Left forelimb (tissue), 1 donor: ENCODE data around the gene ABHD3.
A peak's percentile ranks its signal among the peaks of the same experiment; 100 is the strongest.
"Not testable (repeated sequence)": the region's sequence is repeated elsewhere in the genome, so short reads cannot be mapped to it uniquely, and the experiment has no call there.

Experiments used
- DNase-seq: peaks from one replicate; pipeline ENCODE4 v3.0.0-alpha.2; 2018; ENCODE audit warnings: low spot score

ABHD3 gene

DNA sequence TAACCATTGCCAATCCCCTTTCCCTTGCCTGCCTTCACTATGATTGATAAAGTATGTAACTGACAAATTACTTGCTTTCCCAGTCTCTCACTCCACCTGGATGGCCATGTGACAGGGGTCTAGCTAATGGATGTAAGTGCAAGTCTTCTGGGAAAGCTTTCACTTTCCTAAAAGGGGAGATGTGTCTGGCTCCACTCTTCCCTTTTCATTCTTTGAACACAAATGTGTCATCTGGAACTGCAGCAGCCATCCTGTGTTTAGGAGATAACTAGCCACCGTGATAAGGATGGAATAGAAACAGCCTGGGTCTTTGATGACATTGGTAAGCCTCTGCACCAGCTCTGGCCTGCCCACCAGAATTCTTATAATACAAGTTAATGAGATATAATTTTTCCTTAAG lies 54.3 kb downstream of the ABHD3 start:
- no peak for DNase-seq

DNA sequence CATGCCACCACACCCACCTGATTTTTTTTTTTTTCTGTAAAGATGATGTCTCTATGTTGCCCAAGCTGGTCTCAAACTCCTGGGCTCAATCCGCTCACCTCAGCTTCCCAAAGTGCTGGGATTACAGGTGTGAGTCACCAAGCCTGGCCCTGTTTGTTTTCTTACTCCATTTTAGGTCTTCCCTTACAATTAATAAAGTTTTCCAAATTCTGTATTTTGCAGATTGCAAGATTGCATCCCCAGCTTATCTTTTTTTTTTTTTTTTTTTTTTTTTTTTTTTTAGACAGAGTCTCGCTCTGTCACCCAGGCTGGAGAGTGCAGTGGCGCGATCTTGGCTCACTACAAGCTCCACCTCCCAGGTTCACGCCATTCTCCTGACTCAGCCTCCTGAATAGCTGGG lies 64.2 kb downstream of the ABHD3 start:
- not testable (repeated sequence) for DNase-seq

DNA sequence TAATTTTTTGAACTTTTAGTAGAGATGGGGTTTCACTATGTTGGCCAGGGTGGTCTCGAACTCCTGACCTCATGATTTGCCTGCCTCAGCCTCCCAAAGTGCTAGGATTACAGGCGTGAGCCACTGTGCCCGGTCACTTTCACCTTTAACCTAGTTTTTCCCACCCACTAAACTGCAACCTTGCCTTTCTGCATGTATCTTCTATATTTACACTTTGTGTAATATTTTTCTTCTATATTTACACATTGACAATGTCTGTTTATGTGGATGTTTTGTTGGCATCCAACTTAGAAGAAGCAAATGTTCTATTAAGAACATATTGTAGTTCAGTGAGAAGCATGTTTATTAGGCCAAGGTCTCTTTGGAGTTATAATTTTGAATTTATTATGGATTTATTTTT lies 65.8 kb downstream of the ABHD3 start:
- no peak for DNase-seq

DNA sequence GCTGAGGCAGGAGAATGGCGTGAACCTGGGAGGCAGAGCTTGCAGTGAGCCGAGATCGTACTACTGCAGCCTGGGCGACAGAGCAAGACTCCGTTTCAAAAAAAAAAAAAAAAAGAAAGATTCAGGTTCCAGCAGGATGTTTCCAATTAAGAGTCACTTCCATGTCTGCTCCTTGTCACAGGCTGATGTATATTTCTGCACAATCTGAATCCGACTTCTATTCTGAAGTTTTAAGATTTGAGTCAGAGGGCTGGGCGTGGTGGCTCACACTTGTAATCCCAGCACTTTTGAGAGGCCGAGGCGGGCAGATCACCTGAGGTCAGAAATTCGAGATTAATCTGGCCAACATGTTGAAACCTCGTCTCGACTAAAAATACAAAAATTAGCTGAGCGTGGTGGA lies 67.8 kb downstream of the ABHD3 start:
- DNase-seq = no peak

DNA sequence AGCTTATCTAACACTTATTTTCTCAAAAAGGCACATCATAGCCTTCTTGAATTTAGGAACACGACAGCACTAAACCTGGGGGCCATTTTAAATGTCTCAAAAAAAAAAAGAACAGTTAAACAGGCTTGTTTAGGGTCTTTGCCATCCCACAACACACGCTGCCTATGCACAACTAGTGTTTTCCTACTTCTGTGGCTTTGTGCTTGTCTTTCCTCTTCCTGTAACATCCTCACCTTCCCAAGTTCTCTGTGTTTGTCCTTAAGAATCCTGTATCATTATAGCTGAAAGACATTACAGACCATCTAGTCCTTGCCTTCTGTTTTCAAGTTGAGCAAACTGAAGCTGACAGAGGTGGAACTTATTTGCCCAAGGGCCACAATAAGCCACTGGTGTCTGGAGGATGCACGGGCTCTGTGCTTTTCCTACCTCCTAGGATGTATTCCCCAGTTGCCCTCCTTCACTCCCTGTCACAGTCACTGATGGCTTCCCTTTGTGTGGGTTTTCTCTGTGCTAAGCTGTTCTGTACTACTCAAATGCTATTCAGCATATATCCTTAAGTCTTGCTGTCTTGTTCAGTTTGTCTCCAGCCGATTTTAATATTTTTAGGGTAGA lies 69.9 kb downstream of the ABHD3 start:
- DNase-seq = no peak

DNA sequence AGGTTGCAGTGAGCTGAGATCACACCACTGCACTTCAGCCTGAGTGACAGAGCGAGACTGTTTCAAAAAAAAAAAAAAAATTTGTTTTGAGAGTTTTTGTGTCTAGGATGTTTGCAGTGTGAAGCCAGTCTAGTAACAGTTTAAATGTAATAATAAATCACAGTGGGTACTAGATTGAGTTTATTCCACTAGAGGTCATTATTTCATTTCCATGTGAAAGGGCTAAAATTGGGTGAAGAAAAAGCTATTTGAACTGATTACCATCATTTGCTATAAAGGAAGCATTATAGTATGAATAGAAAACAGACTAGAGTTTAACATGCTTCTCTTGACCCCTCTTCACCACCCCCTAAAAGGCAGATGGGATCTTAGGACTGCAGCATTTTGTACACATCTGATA lies 72.2 kb downstream of the ABHD3 start:
- no peak for DNase-seq

DNA sequence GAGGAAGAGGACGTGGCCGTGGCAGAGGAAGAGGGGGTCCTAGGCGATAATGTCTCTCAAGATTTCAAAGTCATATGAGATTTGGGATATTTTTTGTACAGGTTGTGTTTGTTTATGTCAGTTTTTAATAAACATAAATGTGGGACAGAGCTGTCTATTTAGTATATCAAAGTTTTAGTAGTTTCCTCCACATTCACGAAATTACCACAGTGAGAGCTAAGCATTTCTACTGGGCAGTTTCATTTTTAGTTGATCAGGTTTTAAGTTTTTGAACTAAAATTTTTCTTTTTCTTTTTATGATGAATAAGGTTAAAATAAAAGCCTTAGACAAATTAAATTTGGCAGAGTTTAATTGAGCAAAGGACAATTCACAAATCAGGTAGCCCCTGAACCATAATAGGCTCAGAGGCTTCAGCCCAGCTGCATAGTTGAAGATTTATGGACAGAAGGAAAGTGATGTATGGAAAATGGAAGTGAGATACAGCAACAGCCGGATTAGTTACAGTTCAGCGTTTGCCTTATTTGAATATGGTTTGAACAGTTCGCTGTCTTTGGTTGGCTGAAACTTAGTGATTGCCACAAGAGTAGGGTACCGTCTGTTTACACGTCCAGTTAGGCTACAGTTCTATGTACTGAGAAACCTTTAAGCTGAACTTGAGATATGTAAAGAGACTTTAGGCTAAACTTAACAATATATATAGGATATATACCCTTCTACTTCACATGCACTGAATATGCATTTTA lies 75.3 kb downstream of the ABHD3 start:
- no peak for DNase-seq

DNA sequence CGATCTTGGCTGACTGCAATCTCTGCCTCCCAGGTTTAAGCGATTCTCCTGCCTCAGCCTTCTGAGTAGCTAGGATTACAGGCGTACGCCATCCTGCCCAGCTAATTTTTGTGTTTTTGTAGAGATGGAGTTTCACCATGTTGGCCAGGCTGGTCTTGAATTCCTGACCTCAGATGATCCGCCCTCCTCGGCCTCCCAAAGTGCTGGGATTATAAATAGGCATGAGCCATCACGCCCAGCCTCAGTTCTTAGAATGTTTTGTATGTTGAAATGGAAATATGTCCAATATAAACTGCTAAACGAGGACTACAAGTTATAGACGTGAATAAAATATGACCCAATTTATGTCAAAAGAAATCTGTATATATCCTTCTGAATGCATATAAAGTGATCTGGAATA lies 82.9 kb downstream of the ABHD3 start:
- DNase-seq = not testable (repeated sequence)

DNA sequence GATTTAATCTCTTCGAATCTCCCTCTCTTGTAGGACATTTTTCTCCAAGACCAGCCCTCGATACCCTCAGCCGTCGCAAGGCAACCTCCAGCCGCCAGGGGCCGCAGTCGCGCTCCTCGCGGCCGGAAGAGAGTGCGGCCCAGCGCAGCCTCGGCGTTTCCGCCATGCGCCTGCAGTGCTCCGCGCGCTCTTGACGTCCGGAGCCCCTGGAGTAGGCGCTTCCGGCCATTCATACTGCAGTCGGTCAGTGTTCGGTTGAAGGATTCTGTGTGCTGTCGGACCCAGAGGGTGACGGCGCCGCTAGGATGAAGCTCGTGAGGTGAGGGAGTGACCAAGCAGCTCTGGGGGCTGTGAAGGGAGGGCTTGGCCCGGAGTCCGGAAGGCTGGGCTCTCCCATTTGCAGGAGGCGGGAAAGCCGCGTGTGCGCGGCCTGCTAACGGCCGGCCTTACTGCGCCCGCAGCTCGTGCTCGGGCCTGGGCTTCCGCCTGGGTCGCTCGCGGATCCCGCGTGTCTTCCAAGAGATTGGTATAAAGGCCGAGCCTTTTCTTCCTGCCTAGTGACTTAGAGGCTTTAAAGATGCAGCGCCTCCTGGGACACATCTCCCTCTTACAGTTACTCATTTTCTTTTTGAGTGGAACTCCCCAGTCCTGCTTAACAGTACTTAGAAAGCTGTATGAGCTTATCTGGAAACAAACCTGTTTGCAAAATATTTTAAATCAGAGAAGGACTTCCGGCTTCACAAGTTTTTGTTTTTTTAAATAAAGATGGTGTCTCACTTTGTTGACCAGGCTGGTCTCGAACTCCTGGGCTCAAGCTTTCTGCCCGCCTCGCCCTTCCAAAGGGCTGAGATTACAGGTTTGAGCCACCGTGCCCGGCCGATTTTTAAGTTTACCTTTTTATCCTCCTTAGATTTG lies 92.2 kb downstream of the ABHD3 start, which contains the start of gene SNRPD1:
Gene SNRPD1, plus strand, starts transcription at position 190 of the 915 bp plus-strand sequence. Its CDS starts 116 bp downstream, at position 306.
- DNase-seq = peak; percentile 95

DNA sequence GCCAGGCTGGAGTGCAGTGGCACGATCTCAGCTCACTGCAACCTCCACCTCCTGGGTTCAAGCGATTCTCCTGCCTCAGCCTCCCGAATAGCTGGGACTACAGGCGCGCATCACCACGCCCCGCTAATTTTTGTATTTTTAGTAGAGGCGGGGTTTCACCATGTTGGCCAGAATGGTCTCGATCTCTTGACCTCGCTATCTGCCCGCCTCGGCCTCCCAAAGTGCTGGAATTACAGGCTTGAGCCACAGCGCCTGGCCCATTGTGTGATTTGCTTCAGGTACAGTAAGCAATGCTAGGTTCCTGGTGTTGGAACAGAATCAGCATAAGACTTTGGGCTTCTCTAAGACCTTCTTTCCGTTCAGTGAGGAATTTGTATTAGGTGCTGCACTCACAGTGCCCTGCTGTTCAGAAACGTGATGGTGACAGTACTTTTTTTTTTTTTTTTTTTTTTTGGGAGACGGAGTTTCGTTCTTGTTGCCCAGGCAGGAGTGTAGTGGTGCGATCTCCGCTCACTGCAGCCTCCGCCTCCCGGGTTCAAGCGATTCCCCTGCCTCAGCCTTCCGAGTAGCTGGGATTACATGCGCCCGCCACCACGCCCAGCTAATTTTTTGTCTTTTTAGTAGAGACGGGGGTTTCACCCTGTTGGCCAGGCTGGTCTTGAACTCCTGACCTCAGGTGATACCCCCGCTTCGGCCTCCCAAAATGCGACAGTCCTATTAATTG lies 93.0 kb downstream of the ABHD3 start:
- not testable (repeated sequence) for DNase-seq

DNA sequence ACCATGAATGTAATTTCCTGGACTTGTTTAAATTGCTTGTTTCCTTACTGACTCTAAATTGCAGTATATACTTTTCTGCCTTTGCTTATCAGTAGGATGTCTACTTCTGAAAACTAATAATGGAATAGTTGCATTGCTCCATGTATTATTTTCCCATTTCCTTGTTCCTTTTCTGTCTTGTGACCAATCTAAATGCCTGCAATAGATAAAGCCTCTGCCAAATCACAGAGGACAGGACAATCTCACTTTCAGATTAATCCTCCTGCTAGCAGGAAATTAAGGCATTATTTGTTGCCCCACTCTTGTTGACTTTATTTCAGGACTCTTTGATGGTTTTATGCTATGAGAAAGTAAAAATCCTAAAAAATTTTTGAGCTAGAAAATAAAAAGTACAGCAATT lies 99.4 kb downstream of the ABHD3 start:
- no peak for DNase-seq

DNA sequence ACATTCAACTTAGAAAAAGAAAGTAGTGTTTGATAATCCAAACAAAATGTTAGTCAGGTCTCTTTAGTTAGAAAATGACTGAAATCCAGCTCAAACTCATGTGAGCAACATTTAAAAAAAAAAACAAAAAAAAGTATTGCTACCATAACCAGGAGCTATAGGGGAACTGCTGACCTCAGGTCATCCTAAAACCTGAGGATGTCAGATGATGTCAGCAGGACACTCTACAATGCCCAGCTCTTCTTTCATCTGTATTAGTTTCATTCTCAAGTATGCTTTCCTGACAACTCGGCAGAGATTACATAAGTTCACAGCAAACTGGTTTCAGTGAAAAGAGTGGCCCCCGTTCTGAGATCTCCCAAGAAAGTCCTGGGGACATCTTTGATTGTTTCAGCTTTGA lies 99.9 kb downstream of the ABHD3 start:
- no peak for DNase-seq

DNA sequence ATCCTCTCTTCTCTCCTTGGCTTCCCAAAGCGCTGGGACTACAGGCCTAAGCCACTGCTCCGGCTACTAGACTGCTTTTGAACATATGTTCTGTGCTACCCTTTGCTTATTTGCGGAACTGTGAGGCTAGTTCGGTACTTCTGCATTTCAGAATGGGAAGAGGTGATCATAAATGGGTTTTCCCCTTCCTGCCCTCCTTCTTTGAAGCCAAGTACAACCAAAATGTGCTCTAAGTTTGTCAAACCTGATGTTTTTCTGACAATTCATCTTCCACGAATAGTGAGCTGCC lies 102.3 kb downstream of the ABHD3 start:
- no peak for DNase-seq
